OCI-LY7 (cell line): ENCODE results near the gene MAP2K5. TPM values are rescaled to one million over a fixed set of nuclear protein-coding genes. Genes with fewer than 3 reads are reported as not detected.
A peak's percentile ranks its signal among the peaks of the same experiment; 100 is the strongest.

Source experiments
- BruUV-seq: library from RNA; stranded (reverse); fragments of 400-500 nt; replicated peaks from 2 replicates; lab custom pipeline; 2021; lab: Mats Ljungman, UMichigan
- CTCF ChIA-PET: fragments of 300-600 bp; sonication (Branson Sonifier 250); formaldehyde crosslinking; loops from one replicate; lab custom pipeline; 2022; ENCODE audit warnings: antibody characterized with exemption; ENCODE audit not compliant: unreplicated experiment; lab: Charles Lee
- POLR2A ChIA-PET: fragments of 300-600 bp; sonication (Branson Sonifier 250); formaldehyde crosslinking; loops from one replicate; lab custom pipeline; 2022; ENCODE audit warnings: antibody characterized with exemption; lab: Charles Lee
- DNase-seq: peaks from one replicate; pipeline ENCODE4 v3.0.0-alpha.2; 2015; ENCODE audit warnings: low spot score
- H2AFZ ChIP-seq: fragments of 200-600 bp; sonication (generic), shearing (Covaris generic); 2 replicates; pipeline ENCODE4 v1.6.1; 2014; ENCODE audit warnings: mild to moderate bottlenecking, antibody characterized with exemption, low read length, moderate library complexity
- H3K27ac ChIP-seq: fragments of 200-600 bp; sonication (generic); 2 replicates; pipeline ENCODE4 v1.5.1; 2014; ENCODE audit warnings: mixed run types, low read depth, mild to moderate bottlenecking, moderate library complexity, low read length, inconsistent platforms; ENCODE audit not compliant: poor library complexity, severe bottlenecking
- H3K36me3 ChIP-seq: fragments of 200-600 bp; sonication (generic); 2 replicates; pipeline ENCODE4 v1.6.1; 2014; ENCODE audit warnings: mild to moderate bottlenecking, antibody characterized with exemption, low read length, moderate library complexity, mixed read lengths; ENCODE audit not compliant: insufficient read depth
- H3K4me1 ChIP-seq: fragments of 200-600 bp; sonication (generic); 2 replicates; pipeline ENCODE4 v1.5.1; 2014; ENCODE audit warnings: mild to moderate bottlenecking, low read length; ENCODE audit not compliant: insufficient read depth, poor library complexity, severe bottlenecking
- H3K4me2 ChIP-seq: fragments of 200-600 bp; sonication (generic); 2 replicates; pipeline ENCODE4 v1.6.1; 2014; ENCODE audit warnings: mild to moderate bottlenecking, low read length
- H3K4me3 ChIP-seq: fragments of 200-600 bp; sonication (generic); 2 replicates; pipeline ENCODE4 v1.5.1; 2014; ENCODE audit warnings: mild to moderate bottlenecking, low read depth, low read length; ENCODE audit not compliant: poor library complexity, severe bottlenecking
- H3K79me2 ChIP-seq: fragments of 200-600 bp; sonication (generic); 2 replicates; pipeline ENCODE4 v1.6.1; 2016; ENCODE audit warnings: low read depth, mild to moderate bottlenecking, low read length, moderate library complexity, mixed read lengths; ENCODE audit not compliant: insufficient read depth
- H3K9me2 ChIP-seq: fragments of 200-600 bp; sonication (generic); 2 replicates; pipeline ENCODE4 v1.6.1; 2016; ENCODE audit warnings: mild to moderate bottlenecking, low read length, mixed read lengths; ENCODE audit not compliant: insufficient read depth
- H3K9me3 ChIP-seq: fragments of 200-600 bp; sonication (generic); 2 replicates; pipeline ENCODE4 v1.6.1; 2014; ENCODE audit warnings: mild to moderate bottlenecking, mixed run types, low read length, mixed read lengths
- H4K20me1 ChIP-seq: fragments of 200-600 bp; sonication (generic); 2 replicates; pipeline ENCODE4 v1.6.1; 2014; ENCODE audit warnings: mild to moderate bottlenecking, antibody characterized with exemption, low read length, moderate library complexity, mixed read lengths; ENCODE audit not compliant: insufficient read depth
- CTCF ChIP-seq: fragments of 200-600 bp; sonication (generic); conservative IDR thresholded peaks from 2 replicates; pipeline ENCODE4 v1.5.1; 2014; ENCODE audit warnings: mild to moderate bottlenecking, antibody characterized with exemption, low read length, moderate library complexity, mixed read lengths
- EZH2phosphoT487 ChIP-seq: fragments of 200-600 bp; sonication (generic); IDR thresholded peaks from 2 replicates; pipeline ENCODE4 v1.6.1; 2018; ENCODE audit warnings: low read depth, borderline replicate concordance, mild to moderate bottlenecking, mixed run types, antibody characterized with exemption, low read length, moderate library complexity, mixed read lengths
- intact Hi-C: fragments of 100-400 bp; cut with micrococcal nuclease; formaldehyde crosslinking; loops from one replicate; pipeline ENCODE4 v1.10.0; 2022; ENCODE audit not compliant: unreplicated experiment
- total RNA-seq, 2 experiments: library from RNA; depleted of rRNA in 1 of 2; stranded (reverse); fragments of >200 nt in 1 of 2; shearing (Covaris generic) in 1 of 2; gene quantifications; 2 replicates each; pipeline ENCODE4 v1.2.3, GENCODE V29; 2014 to 2022

The MAP2K5 gene
- total RNA-seq, 2 experiments from 2014 or later: 10.2 to 35.0 TPM

DNA sequence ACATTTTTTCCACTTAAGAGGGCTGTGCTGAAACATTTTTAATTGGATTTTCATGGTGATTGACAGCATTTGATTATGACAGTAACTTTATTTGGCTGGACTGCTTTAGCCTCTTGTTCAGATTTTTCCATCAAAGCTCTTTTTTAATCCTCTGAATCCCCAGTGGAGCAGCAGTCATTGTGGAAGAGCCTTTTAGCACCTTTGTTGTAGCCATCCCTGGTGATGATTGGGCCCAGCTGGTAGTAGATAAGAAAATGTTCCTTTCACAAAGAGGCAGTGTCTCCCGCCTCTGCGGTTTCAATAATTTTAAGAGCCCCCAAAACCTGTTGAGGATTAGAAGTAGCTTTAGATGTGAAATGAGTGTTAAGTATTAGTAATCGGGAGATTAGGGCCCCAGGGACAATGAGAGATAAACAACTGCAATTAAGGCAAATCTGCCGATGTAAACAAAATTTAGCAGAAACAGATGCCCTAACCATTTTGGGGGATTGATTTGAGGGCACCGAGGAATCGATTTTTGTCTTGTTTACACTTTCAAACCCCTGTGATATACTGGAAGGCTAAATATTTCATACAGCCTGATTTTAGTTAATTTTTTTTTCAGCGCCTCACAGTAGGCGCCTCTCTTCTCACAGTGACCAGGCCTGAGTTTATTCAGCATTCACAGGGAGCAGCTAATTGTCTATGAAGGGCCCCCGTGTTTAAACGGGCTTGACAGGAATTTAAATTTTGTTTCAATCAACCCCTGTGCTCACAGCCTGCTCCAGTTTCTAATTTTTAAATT lies 239.6 kb downstream of the MAP2K5 start:
- DNase-seq: no peak
- Histone ChIP-seq H3K4me3 (peak overlapping the region; percentile 68), H3K9me3 (no peaks in the 10 kb centered on the region), H3K27ac (peak overlapping the region; percentile 96), H3K9me2 (no peaks in the 10 kb centered on the region), H3K79me2 (no peaks in the 10 kb centered on the region), H3K36me3 (no peaks in the 10 kb centered on the region), H2AFZ (peak overlapping the region; percentile 35; the same call in 1 of the 2 replicates), H4K20me1 (no peaks in the 10 kb centered on the region), H3K4me1 (peaks cover 79% of the 10 kb centered on the region), H3K4me2 (peak overlapping the region; percentile 90)
- no peak for TF ChIP-seq EZH2phosphoT487
- TF ChIP-seq CTCF: no peak
- intact Hi-C loops: loop anchor here (2.0 to 10.0 kb wide), 7 partner anchors 260 to 700 kb away; partner anchors contain the start of genes C15orf61, CLN6, FEM1B and PIAS1
- ChIA-PET CTCF (interaction anchor here (1.5 kb wide), 2 partner anchors 50 to 59 kb away, joined by 5 read pairs; no protein-coding TSS in a partner anchor), POLR2A (interaction anchor here (0.6 to 2.5 kb wide), 13 partner anchors 10 to 841 kb away, joined by 3 to 8 read pairs (median 4); no protein-coding TSS in a partner anchor)
- no TSS peak for BruUV-seq

DNA sequence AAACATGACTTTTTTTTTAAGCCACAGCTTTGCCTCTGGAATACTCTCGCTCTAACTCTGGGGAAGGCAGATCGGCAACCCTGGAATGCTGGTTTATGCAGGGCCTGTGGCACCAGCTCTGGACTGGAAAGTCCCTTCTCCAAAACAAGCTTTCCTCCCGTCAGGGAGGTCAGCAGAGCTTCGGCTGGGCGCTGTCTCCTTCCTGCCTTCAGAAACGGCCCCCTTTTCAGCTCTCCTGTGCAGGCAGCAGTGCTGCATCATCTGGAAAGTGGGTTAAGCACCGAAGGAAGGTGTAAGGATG lies 240.1 kb downstream of the MAP2K5 start:
- Histone ChIP-seq H4K20me1 (no peaks in the 10 kb centered on the region), H3K27ac (peak overlapping the region; percentile 96), H3K4me3 (peak overlapping the region; percentile 68), H3K9me2 (no peaks in the 10 kb centered on the region), H2AFZ (peak overlapping the region; percentile 35; the same call in 1 of the 2 replicates), H3K79me2 (no peaks in the 10 kb centered on the region), H3K4me2 (peak overlapping the region; percentile 90), H3K36me3 (no peaks in the 10 kb centered on the region), H3K9me3 (no peaks in the 10 kb centered on the region), H3K4me1 (peaks cover 83% of the 10 kb centered on the region)
- TF ChIP-seq EZH2phosphoT487: no peak
- TF ChIP-seq CTCF: no peak
- no TSS peak for BruUV-seq
- ChIA-PET POLR2A (interaction anchor here (0.6 to 2.5 kb wide), 8 partner anchors 10 to 841 kb away, joined by 3 to 8 read pairs (median 4); no protein-coding TSS in a partner anchor), CTCF (interaction anchor here (1.5 kb wide), 2 partner anchors 50 to 59 kb away, joined by 5 read pairs; no protein-coding TSS in a partner anchor)
- intact Hi-C loops: loop anchor here (2.0 to 10.0 kb wide), 7 partner anchors 260 to 700 kb away; partner anchors contain the start of genes C15orf61, CLN6, FEM1B and PIAS1
- DNase-seq: peak; percentile 58
